MM.1S (cell line): ENCODE measurements around the gene C1orf21.

ENCODE experiments used
- CTCF ChIP-seq: fragments of 300-600 bp; sonication (generic); IDR thresholded peaks from 2 replicates; pipeline ENCODE4 v1.5.1; 2016; ENCODE audit warnings: antibody characterized with exemption, low read length, mixed read lengths
- EZH2phosphoT487 ChIP-seq: fragments of 300-600 bp; sonication (generic); IDR thresholded peaks from 2 replicates; pipeline ENCODE4 v1.6.1; 2018; ENCODE audit warnings: antibody characterized with exemption, low read length

GRCh38 chr1:184647471-184647870 is 260.6 kb downstream of the C1orf21 start:
- TF ChIP-seq CTCF (no peak), EZH2phosphoT487 (no peak)
